Activated CD4-positive, alpha-beta T cell treated with anti-CD3 and anti-CD28 coated beads for 36 hours (primary cell): ENCODE measurements around the gene PBXIP1. TPM values are rescaled to one million over a fixed set of nuclear protein-coding genes. Genes with fewer than 3 reads are reported as not detected.
A peak's percentile ranks its signal among the peaks of the same experiment; 100 is the strongest.

ENCODE experiments used
- ATAC-seq: fragments of 200-7000 bp; cut with Tn5 transposase; one replicate; pipeline ENCODE4 v1.10.0; 2021; ENCODE audit warnings: mild to moderate bottlenecking, moderate library complexity
- CTCF ChIA-PET: fragments of 350-600 bp; sonication (Branson Sonifier 250); formaldehyde crosslinking; loops from one replicate; lab custom pipeline; 2021; ENCODE audit warnings: antibody characterized with exemption; lab: Charles Lee
- POLR2A ChIA-PET: fragments of 350-600 bp; sonication (Branson Sonifier 250); formaldehyde crosslinking; loops from one replicate; lab custom pipeline; 2021; ENCODE audit warnings: antibody characterized with exemption, inconsistent platforms; lab: Charles Lee
- DNase-seq: peaks from one replicate; pipeline ENCODE4 v3.0.0-alpha.2; 2020
- H3K27ac Mint-ChIP-seq: one replicate; pipeline ENCODE4 v1.8.0; 2021; ENCODE audit warnings: mixed read lengths
- H3K27me3 Mint-ChIP-seq: one replicate; pipeline ENCODE4 v1.8.0; 2021; ENCODE audit warnings: mixed read lengths
- H3K36me3 Mint-ChIP-seq: one replicate; pipeline ENCODE4 v1.8.0; 2021; ENCODE audit warnings: low read depth, mixed read lengths
- H3K4me1 Mint-ChIP-seq: one replicate; pipeline ENCODE4 v1.8.0; 2021; ENCODE audit warnings: mixed read lengths
- H3K4me3 Mint-ChIP-seq: one replicate; pipeline ENCODE4 v1.8.0; 2021; ENCODE audit warnings: mild to moderate bottlenecking, moderate library complexity, mixed read lengths
- H3K9me3 Mint-ChIP-seq: one replicate; pipeline ENCODE4 v1.8.0; 2021; ENCODE audit warnings: low read depth, mixed read lengths
- intact Hi-C, 2 experiments: fragments of 100-400 bp; cut with DNase I in 1 of 2; cut with micrococcal nuclease in 1 of 2; formaldehyde crosslinking; loops; one replicate each; pipeline versions ENCODE4 v1.14.2 to v1.15.1; 2022 to 2024; cut with DNase I, micrococcal nuclease
- total RNA-seq, 2 experiments: library from RNA; stranded (reverse); gene quantifications; one replicate each; pipeline ENCODE4 v1.2.3, GENCODE V29; 2021

The PBXIP1 gene
- total RNA-seq, 2 experiments from 2014 or later, result 22.6 to 28.1 TPM

GRCh38 chr1:154948079-154948478 lies 7.8 kb downstream of the PBXIP1 start:
- ATAC-seq (no peak), DNase-seq (no peak)
- H3K9me3 Mint-ChIP-seq, result no peaks in the 10 kb centered on the region
- peak overlapping the region; percentile 34 for H3K27ac Mint-ChIP-seq
- POLR2A ChIA-PET, result interaction anchor here (0.8 kb wide), 1 partner anchor 12 kb away, joined by 3 read pairs; the partner anchor contains the start of gene PMVK
- CTCF ChIA-PET, result interaction anchor here (0.7 kb wide), 1 partner anchor 388 kb away, joined by 3 read pairs; no protein-coding TSS in a partner anchor
- intact Hi-C loops, result no loop called here
- H3K27me3 Mint-ChIP-seq, result no peaks in the 10 kb centered on the region
- peaks cover 12% of the 10 kb centered on the region for H3K36me3 Mint-ChIP-seq
- peaks cover 45% of the 10 kb centered on the region for H3K4me1 Mint-ChIP-seq
- H3K4me3 Mint-ChIP-seq, result no peak overlapping the region

GRCh38 chr1:154945962-154946850 lies 9.7 kb downstream of the PBXIP1 start:
- POLR2A ChIA-PET, result no interaction called here
- peaks cover 12% of the 10 kb centered on the region for H3K36me3 Mint-ChIP-seq
- intact Hi-C loops, result no loop called here
- ATAC-seq (no peak), DNase-seq (no peak)
- CTCF ChIA-PET, result interaction anchor here (0.6 to 2.1 kb wide), 6 partner anchors 9 to 386 kb away, joined by 3 to 12 read pairs (median 5); partner anchors contain the start of genes PBXIP1 and PMVK
- H3K9me3 Mint-ChIP-seq, result no peaks in the 10 kb centered on the region
- H3K27me3 Mint-ChIP-seq, result no peaks in the 10 kb centered on the region
- H3K4me3 Mint-ChIP-seq, result no peak overlapping the region
- H3K4me1 Mint-ChIP-seq, result peaks cover 45% of the 10 kb centered on the region
- peak overlapping the region; percentile 31 for H3K27ac Mint-ChIP-seq

- CTCF ChIA-PET, result interaction anchor here (0.6 to 2.1 kb wide), 6 partner anchors 9 to 386 kb away, joined by 3 to 12 read pairs (median 7); partner anchors contain the start of genes PBXIP1 and PMVK
- ATAC-seq (no peak), DNase-seq (no peak)
- H3K27me3 Mint-ChIP-seq, result no peaks in the 10 kb centered on the region
- H3K4me1 Mint-ChIP-seq, result peaks cover 45% of the 10 kb centered on the region
- H3K4me3 Mint-ChIP-seq, result no peak overlapping the region
- H3K36me3 Mint-ChIP-seq, result peaks cover 5% of the 10 kb centered on the region
- POLR2A ChIA-PET, result interaction anchor here (0.7 kb wide), 1 partner anchor 9 kb away, joined by 3 read pairs; the partner anchor contains the start of gene PMVK
- H3K27ac Mint-ChIP-seq, result peak overlapping the region; percentile 25
- no peaks in the 10 kb centered on the region for H3K9me3 Mint-ChIP-seq
- intact Hi-C loops, result no loop called here
These were observed 10.5 kb downstream of the PBXIP1 start for GRCh38 chr1:154945160-154945961.

DNA sequence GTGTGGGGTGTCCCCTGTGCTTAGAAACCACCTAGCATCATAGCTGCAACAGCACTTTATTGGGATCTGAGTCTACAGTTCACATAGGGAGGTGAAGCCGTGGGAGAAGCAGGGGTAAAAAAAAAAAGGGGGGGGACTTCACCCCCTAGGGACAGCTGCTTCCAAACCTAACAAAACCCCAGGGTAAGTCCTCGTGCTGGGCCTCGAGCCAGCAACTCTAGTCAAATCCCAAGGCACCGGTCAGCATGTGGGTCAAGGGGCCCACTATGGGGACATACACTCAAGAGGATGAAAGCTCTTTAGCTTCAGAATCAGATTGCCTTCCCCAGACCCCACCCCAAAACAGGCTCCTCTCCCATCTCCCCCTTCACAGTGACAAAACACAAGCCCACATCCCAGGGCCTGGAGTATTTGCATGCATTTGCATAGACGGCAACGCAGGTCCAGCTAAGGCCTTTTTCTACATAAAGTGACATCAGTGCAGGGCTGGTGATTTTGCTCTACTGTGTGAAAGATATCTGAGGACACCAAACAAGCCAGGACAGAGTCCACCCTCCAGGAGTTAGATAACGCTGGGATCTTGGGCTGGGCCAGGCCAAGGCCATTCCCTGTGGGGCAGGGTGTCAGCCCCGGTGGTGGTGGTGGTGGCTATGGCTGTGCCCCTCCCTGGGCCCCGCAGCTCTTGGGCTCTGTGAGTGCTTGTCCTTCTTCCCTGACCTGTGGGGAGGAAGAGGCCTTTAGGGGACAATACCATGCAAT lies 11.3 kb downstream of the PBXIP1 start:
- Mint-ChIP-seq H3K36me3 (peaks cover 5% of the 10 kb centered on the region), H3K27me3 (no peaks in the 10 kb centered on the region), H3K4me1 (peaks cover 50% of the 10 kb centered on the region), H3K9me3 (no peaks in the 10 kb centered on the region), H3K27ac (peak overlapping the region; percentile 90), H3K4me3 (no peak overlapping the region)
- intact Hi-C loops, result no loop called here
- ATAC-seq (no peak), DNase-seq (no peak)
- ChIA-PET CTCF (interaction anchor here (0.5 to 1.9 kb wide), 14 partner anchors 8 to 379 kb away, joined by 3 to 7 read pairs (median 3); partner anchors contain the start of genes ADAM15 and PMVK), POLR2A (interaction anchor here (0.6 to 1.6 kb wide), 3 partner anchors 8 to 276 kb away, joined by 3 to 9 read pairs (median 3); partner anchors contain the start of gene PMVK)

- CTCF ChIA-PET, result interaction anchor here (0.5 to 1.5 kb wide), 16 partner anchors 16 to 378 kb away, joined by 3 to 4 read pairs (median 3); partner anchors contain the start of gene ADAM15
- Mint-ChIP-seq H3K27ac (peak overlapping the region; percentile 90), H3K9me3 (no peaks in the 10 kb centered on the region), H3K4me3 (no peak overlapping the region), H3K4me1 (peaks cover 53% of the 10 kb centered on the region), H3K36me3 (peaks cover 4% of the 10 kb centered on the region), H3K27me3 (no peaks in the 10 kb centered on the region)
- ATAC-seq, result peak; percentile 48
- DNase-seq, result peak; percentile 70
- intact Hi-C loops, result no loop called here
- POLR2A ChIA-PET, result interaction anchor here (0.6 to 1.6 kb wide), 2 partner anchors 25 to 275 kb away, joined by 3 to 9 read pairs; no protein-coding TSS in a partner anchor
These were observed 12.1 kb downstream of the PBXIP1 start for GRCh38 chr1:154943649-154944400.

- Mint-ChIP-seq H3K4me1 (peaks cover 64% of the 10 kb centered on the region), H3K27ac (peak overlapping the region; percentile 90), H3K27me3 (no peaks in the 10 kb centered on the region), H3K36me3 (peaks cover under 1% of the 10 kb centered on the region), H3K9me3 (no peaks in the 10 kb centered on the region), H3K4me3 (no peak overlapping the region)
- intact Hi-C loops, result no loop called here
- ChIA-PET CTCF (interaction anchor here (1.1 to 1.3 kb wide), 2 partner anchors 118 to 194 kb away, joined by 3 read pairs; no protein-coding TSS in a partner anchor), POLR2A (interaction anchor here (0.6 kb wide), 1 partner anchor 32 kb away, joined by 8 read pairs; no protein-coding TSS in a partner anchor)
- no peak for ATAC-seq
- DNase-seq, result no peak
These were observed 14.4 kb downstream of the PBXIP1 start for GRCh38 chr1:154941333-154942013.

- no peaks in the 10 kb centered on the region for H3K27me3 Mint-ChIP-seq
- ChIA-PET POLR2A (interaction anchor here (0.6 kb wide), 1 partner anchor 33 kb away, joined by 8 read pairs; no protein-coding TSS in a partner anchor), CTCF (interaction anchor here (0.7 to 1.3 kb wide), 8 partner anchors 58 to 193 kb away, joined by 3 to 4 read pairs (median 3); no protein-coding TSS in a partner anchor)
- peaks cover 67% of the 10 kb centered on the region for H3K4me1 Mint-ChIP-seq
- ATAC-seq (no peak), DNase-seq (no peak)
- H3K4me3 Mint-ChIP-seq, result no peak overlapping the region
- peak overlapping the region; percentile 80 for H3K27ac Mint-ChIP-seq
- intact Hi-C loops, result no loop called here
- peaks cover 3% of the 10 kb centered on the region for H3K36me3 Mint-ChIP-seq
- no peaks in the 10 kb centered on the region for H3K9me3 Mint-ChIP-seq
These were observed 15.2 kb downstream of the PBXIP1 start for GRCh38 chr1:154940651-154941194.

DNA sequence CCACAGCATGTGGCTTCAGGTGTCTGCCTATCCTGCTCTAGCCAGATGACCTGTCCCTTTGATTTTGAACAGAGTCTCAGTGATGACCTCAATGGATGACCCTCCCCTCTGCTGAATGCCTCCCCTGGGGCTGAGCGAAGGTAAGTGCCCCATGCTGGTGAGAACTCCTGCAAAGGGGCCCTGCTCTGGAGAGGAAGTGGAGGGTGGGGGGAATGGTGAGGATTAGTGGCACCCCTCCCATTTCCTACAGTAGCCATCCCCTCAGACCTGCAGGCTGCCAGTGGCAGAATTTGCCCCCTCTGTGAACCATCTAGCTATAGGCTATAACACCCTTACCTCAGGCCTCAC lies 15.7 kb downstream of the PBXIP1 start:
- peaks cover 73% of the 10 kb centered on the region for H3K4me1 Mint-ChIP-seq
- no peak for ATAC-seq
- peaks cover 5% of the 10 kb centered on the region for H3K36me3 Mint-ChIP-seq
- peak overlapping the region; percentile 80 for H3K27ac Mint-ChIP-seq
- no peaks in the 10 kb centered on the region for H3K27me3 Mint-ChIP-seq
- intact Hi-C loops, result no loop called here
- H3K4me3 Mint-ChIP-seq, result no peak overlapping the region
- no peaks in the 10 kb centered on the region for H3K9me3 Mint-ChIP-seq
- POLR2A ChIA-PET, result no interaction called here
- DNase-seq, result no peak
- CTCF ChIA-PET, result interaction anchor here (0.7 to 1.3 kb wide), 9 partner anchors 59 to 192 kb away, joined by 3 to 5 read pairs (median 3); no protein-coding TSS in a partner anchor
